ENCODE results near the gene NFIB. TPM values are rescaled to one million over a fixed set of nuclear protein-coding genes. Genes with fewer than 3 reads are reported as not detected.

The NFIB gene
- total RNA-seq, 2 donors from 2014 or later: 131 to 165 TPM

GRCh38 chr9:14340219-14340873 is 26.4 kb upstream of the NFIB start:
- Histone ChIP-seq H3K27me3 (replicated peaks; ENCODE audit: insufficient read depth) (no peaks in the 10 kb centered on the region), H3K9me3 (no peaks in the 10 kb centered on the region), H3K27ac (no peak overlapping the region), H3K4me1 (replicated peaks) (no peaks in the 10 kb centered on the region), H3K36me3 (no peaks in the 10 kb centered on the region), H3K4me3 (no peak overlapping the region)
- 42% methylated on average over 8 of the region's 8 CpGs for WGBS
- TF ChIP-seq POLR2AphosphoS5 (IDR thresholded peaks at IDR 0.05) (no peak), POLR2A (IDR thresholded peaks at IDR 0.05) (no peak), CTCF (IDR thresholded peaks at IDR 0.05) (no peak)
- intact Hi-C loops (cut with DNase I): no loop called here
- DNase-seq (ENCODE audit: low spot score): no peak

- TF ChIP-seq CTCF (IDR thresholded peaks at IDR 0.05) (no peak), POLR2AphosphoS5 (IDR thresholded peaks at IDR 0.05) (no peak), POLR2A (IDR thresholded peaks at IDR 0.05) (no peak)
- no peaks in the 10 kb centered on the region for H3K4me1 ChIP-seq (replicated peaks)
- 79% methylated on average over 2 of the region's 2 CpGs for WGBS
- H3K36me3 ChIP-seq: no peaks in the 10 kb centered on the region
- H3K9me3 ChIP-seq: no peaks in the 10 kb centered on the region
- no peak for DNase-seq (ENCODE audit: low spot score)
- no peaks in the 10 kb centered on the region for H3K27me3 ChIP-seq (replicated peaks; ENCODE audit: insufficient read depth)
- no peak overlapping the region for H3K27ac ChIP-seq
- intact Hi-C loops (cut with DNase I): no loop called here
- H3K4me3 ChIP-seq: no peak overlapping the region
Measured at GRCh38 chr9:14339746-14340145, 25.8 kb upstream of the NFIB start.

DNA sequence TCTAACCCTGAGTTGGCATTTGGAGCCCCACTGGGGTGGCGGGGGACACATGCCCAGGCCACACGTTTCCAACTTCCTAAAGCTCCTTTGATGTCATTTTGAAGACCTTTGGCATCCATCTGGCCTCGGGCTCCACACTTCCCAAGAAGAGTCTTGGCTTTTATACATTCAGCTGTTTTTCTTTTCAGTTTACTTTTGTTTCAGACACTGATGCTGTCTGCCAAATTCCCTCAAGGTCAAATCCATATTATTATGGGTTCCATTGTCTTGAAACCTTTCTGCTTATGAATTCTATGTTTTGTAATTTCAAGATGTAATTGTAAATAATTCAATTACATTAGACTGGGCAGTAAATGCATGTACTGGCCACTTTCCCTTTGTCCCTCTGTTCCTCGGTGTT is 23.7 kb upstream of the NFIB start:
- intact Hi-C loops (cut with DNase I): no loop called here
- no peak for DNase-seq (ENCODE audit: low spot score)
- H3K4me1 ChIP-seq (replicated peaks): no peaks in the 10 kb centered on the region
- TF ChIP-seq POLR2AphosphoS5 (IDR thresholded peaks at IDR 0.05) (peak; percentile 23), POLR2A (IDR thresholded peaks at IDR 0.05) (no peak)
- peak overlapping the region in 1 of 2 donors; percentile 29 for H3K27ac ChIP-seq
- no peaks in the 10 kb centered on the region for H3K9me3 ChIP-seq
- H3K27me3 ChIP-seq (replicated peaks; ENCODE audit: insufficient read depth): no peaks in the 10 kb centered on the region
- H3K4me3 ChIP-seq: no peak overlapping the region
- H3K36me3 ChIP-seq: no peaks in the 10 kb centered on the region
- WGBS: 47% methylated on average over 4 of the region's 4 CpGs

DNA sequence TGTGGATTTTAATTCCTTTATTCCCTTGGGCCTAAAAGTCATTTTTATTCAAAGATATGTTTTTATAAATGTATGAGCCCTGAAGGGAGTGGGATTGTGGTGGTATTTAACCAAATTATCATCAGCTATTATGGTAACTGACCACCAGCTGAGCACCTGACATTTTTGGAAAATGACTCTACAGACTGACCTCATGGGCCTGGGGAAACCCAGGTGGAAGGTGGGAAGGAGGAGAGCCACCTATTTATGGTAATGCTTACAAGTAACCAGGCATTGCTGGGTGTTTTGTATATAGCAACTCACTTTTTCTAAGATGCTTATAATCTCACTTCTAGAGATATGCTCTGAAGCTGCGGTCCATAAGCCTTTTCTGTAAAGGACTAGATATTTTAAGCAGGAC is 22.3 kb upstream of the NFIB start:
- Histone ChIP-seq H3K36me3 (no peaks in the 10 kb centered on the region), H3K4me1 (replicated peaks) (no peaks in the 10 kb centered on the region), H3K27me3 (replicated peaks; ENCODE audit: insufficient read depth) (no peaks in the 10 kb centered on the region), H3K27ac (no peak overlapping the region), H3K9me3 (no peaks in the 10 kb centered on the region), H3K4me3 (no peak overlapping the region)
- TF ChIP-seq POLR2AphosphoS5 (IDR thresholded peaks at IDR 0.05) (no peak), CTCF (IDR thresholded peaks at IDR 0.05) (no peak), POLR2A (IDR thresholded peaks at IDR 0.05) (no peak)
- 96% methylated on average over 1 of the region's 1 CpG for WGBS
- DNase-seq (ENCODE audit: low spot score): no peak
- intact Hi-C loops (cut with DNase I): no loop called here

DNA sequence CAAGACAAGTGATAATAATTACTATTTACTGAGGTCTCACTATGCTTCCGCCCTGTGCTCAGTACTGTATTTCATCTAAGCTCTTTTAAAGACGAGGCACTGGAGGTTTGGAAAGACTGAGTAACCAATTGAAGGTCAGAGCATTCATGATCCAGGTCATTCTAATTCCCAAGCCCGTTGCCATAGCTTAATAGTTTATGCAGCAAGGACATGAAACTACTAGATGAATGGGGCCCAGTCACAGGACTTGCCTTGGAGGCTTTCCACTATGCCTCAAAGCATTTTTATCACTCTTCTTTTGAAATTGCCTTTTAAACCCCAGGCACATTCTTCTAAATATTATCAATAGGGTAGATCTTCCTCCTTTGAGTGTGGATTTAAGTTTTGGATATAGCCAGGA is 17.2 kb upstream of the NFIB start:
- no peak for DNase-seq (ENCODE audit: low spot score)
- intact Hi-C loops (cut with DNase I): no loop called here
- no peaks in the 10 kb centered on the region for H3K9me3 ChIP-seq
- TF ChIP-seq POLR2AphosphoS5 (IDR thresholded peaks at IDR 0.05): no peak
- no peaks in the 10 kb centered on the region for H3K4me1 ChIP-seq (replicated peaks)
- WGBS: 63% methylated on average over 3 of the region's 3 CpGs
- no peak overlapping the region for H3K27ac ChIP-seq
- H3K27me3 ChIP-seq (replicated peaks; ENCODE audit: insufficient read depth): no peaks in the 10 kb centered on the region
- no peaks in the 10 kb centered on the region for H3K36me3 ChIP-seq
- no peak overlapping the region for H3K4me3 ChIP-seq

DNA sequence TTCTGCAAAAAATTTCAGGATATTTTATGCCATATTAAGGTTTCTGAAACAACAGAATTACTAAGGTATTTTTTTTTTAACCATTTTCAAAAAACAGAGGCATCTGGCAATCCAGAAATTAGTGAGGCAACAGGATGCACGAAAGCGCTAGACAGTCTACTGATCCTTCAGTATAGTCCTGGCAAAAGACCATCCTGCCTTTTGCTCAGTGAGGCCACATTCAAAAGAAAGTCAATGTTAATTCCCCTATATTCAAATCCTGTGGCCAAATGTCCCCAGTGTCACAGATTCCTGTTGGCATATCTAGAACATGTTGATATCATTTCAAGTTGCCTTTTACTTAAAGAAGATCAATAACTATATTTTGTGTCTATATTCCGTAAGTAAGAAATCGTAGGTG is 13.1 kb upstream of the NFIB start:
- no peaks in the 10 kb centered on the region for H3K36me3 ChIP-seq
- H3K9me3 ChIP-seq: no peaks in the 10 kb centered on the region
- 82% methylated on average over 4 of the region's 4 CpGs for WGBS
- H3K27me3 ChIP-seq (replicated peaks; ENCODE audit: insufficient read depth): no peaks in the 10 kb centered on the region
- no peak overlapping the region for H3K4me3 ChIP-seq
- H3K4me1 ChIP-seq (replicated peaks): no peaks in the 10 kb centered on the region
- DNase-seq (ENCODE audit: low spot score): no peak
- intact Hi-C loops (cut with DNase I): no loop called here
- TF ChIP-seq POLR2A (IDR thresholded peaks at IDR 0.05): no peak
- no peak for TF ChIP-seq CTCF (IDR thresholded peaks at IDR 0.05)
- TF ChIP-seq POLR2AphosphoS5 (IDR thresholded peaks at IDR 0.05): no peak
- H3K27ac ChIP-seq: no peak overlapping the region
